Psoas muscle (tissue), 8 donors: ENCODE data around the gene DESI2. TPM values are rescaled to one million over a fixed set of nuclear protein-coding genes. Genes with fewer than 3 reads are reported as not detected.
A peak's percentile ranks its signal among the peaks of the same experiment; 100 is the strongest.

Experiments
- ATAC-seq, 4 donors: fragments of 200-7000 bp; cut with Tn5 transposase; one replicate each; pipeline ENCODE4 v1.9.1; 2020; ENCODE audit warnings: moderate library complexity in 3 of 4, mild to moderate bottlenecking in 2 of 4
- DNase-seq, 2 donors: peaks; one replicate each; pipeline ENCODE4 v3.0.0-alpha.2; 2020
- H3K27ac ChIP-seq: fragments of 200-600 bp; one replicate; pipeline ENCODE4 v1.8.0; 2022
- H3K27me3 ChIP-seq, 3 donors: fragments of 200-600 bp in 1 of 3; one replicate each; pipeline versions ENCODE4 v1.6.1 to v1.8.0; 2013 to 2022; ENCODE audit warnings: low read length in 2 of 3, mild to moderate bottlenecking in 2 of 3, moderate library complexity in 1 of 3; ENCODE audit not compliant: insufficient read depth in 3 of 3
- H3K36me3 ChIP-seq, 2 donors: fragments of 200-600 bp in 1 of 2; one replicate each; pipeline versions ENCODE4 v1.6.1 to v1.8.0; 2013 to 2022; ENCODE audit warnings: low read depth in 1 of 2, mild to moderate bottlenecking in 1 of 2, moderate library complexity in 1 of 2; ENCODE audit not compliant: insufficient read depth in 1 of 2
- H3K4me1 ChIP-seq: fragments of 200-600 bp; one replicate; pipeline ENCODE4 v1.8.0; 2022
- H3K4me3 ChIP-seq: fragments of 200-600 bp; one replicate; pipeline ENCODE4 v1.8.0; 2022; ENCODE audit warnings: mild to moderate bottlenecking
- H3K9me3 ChIP-seq: fragments of 200-600 bp; one replicate; pipeline ENCODE4 v1.8.0; 2022
- CTCF ChIP-seq: fragments of 200-600 bp; IDR thresholded peaks from one replicate; pipeline ENCODE4 v1.8.0; 2022; ENCODE audit warnings: antibody characterized with exemption
- WGBS, 3 donors: extraction: QIAGEN DNeasy Blood & Tissue Kit; methylation state at CpG; one replicate each; pipeline versions ENCODE4 v1.1.6 to v1.1.7; 2013; 5-methylcytosine and 5-hydroxymethylcytosine counted together
- intact Hi-C, 2 donors: fragments of 100-400 bp; cut with DNase I; formaldehyde crosslinking; loops; one replicate each; pipeline versions ENCODE4 v1.11.0 to v1.14.2; 2022
- long read RNA-seq, 2 donors: library from polyadenylated mRNA; unstranded; transcript quantifications; one replicate each; pipeline ENCODE4 v2.0.0, GENCODE V29; 2021
- polyA plus RNA-seq, 3 donors: library from polyadenylated mRNA; stranded (reverse); fragments of 200-250 nt; gene quantifications; one replicate each; pipeline ENCODE4 v1.2.3, GENCODE V29; 2013
- total RNA-seq, 4 donors: library from RNA; stranded (reverse); fragmentation: NEBNext Ultra II Directional in 2 of 4; extraction: Animal tissue kit (Norgen Biotek cat#: 25700) in 2 of 4; gene quantifications; one replicate each; pipeline versions ENCODE4 v1.2.1 to v1.2.4, GENCODE V29; 2021 to 2023
- donor health status: healthy with polysubstance abuse.
- donor health status: DM: no; HTN: no; CAD: no; lungs with moderate emphysema.
- donor health status: Bipolar disorder and iron deficiency.
- donor health status: healthy.
- donor health status: DM: yes; HTN: yes; CAD: no.
- donor health status: DM: no; HTN: no; CAD: no.
- donor health status: DM: no; HTN: no; CAD: no.
- donor health status: DM: yes; HTN: yes; CAD: no.

Gene DESI2
- total RNA-seq (10 to 100 TPM; 18.3 to 20.1 (median 19.6) TPM), polyA plus RNA-seq (10 to 100 TPM; 10.9 to 43.3 (median 14.5) TPM)
- long read RNA-seq, donor 1, full-length matches to known transcripts, result 16 of 27 reads
- long read RNA-seq, donor 1, partial matches to known transcripts, result 3 of 27 reads
- long read RNA-seq, donor 1, other reads (novel, unspliced or antisense), result 8 of 27 reads
- long read RNA-seq, donor 2, full-length matches to known transcripts, result 24 of 58 reads
- long read RNA-seq, donor 2, partial matches to known transcripts, result 15 of 58 reads
- long read RNA-seq, donor 2, other reads (novel, unspliced or antisense), result 19 of 58 reads

GRCh38 chr1:244652623-244653438, at the start of gene DESI2:
TSS of gene DESI2 (plus strand) at chr1:244653126. CDS start at chr1:244653314, 188 bp downstream.
- DNase-seq, result peak; percentile 99
- TF ChIP-seq CTCF, result peak; percentile 53
- intact Hi-C loops, result loop anchor here (5.0 to 10.0 kb wide), 5 partner anchors 51 to 312 kb away; partner anchors contain the start of genes ADSS2 (in 1 of the 2) and CATSPERE (in 1 of the 2)
- peak; percentile 94 to 97 (median 96) for ATAC-seq
- H3K4me3 ChIP-seq, result peak within 1 kb of the TSS; percentile 98
- H3K27me3 ChIP-seq, result no peaks in the 10 kb centered on the region
- no peaks in the 10 kb centered on the region for H3K36me3 ChIP-seq
- peak within 1 kb of the TSS; percentile 99 for H3K27ac ChIP-seq
- H3K9me3 ChIP-seq, result no peaks in the 10 kb centered on the region
- WGBS, 3 donors, result 0 to 1% (median 0%) methylated on average over 40 to 81 of the region's 81 CpGs
- H3K4me1 ChIP-seq, result peaks cover 34% of the 10 kb centered on the region

GRCh38 chr1:244603498-244603897, 49.4 kb upstream of the DESI2 start:
- no peak overlapping the region for H3K27ac ChIP-seq
- no peaks in the 10 kb centered on the region for H3K9me3 ChIP-seq
- TF ChIP-seq CTCF, result peak; percentile 91
- intact Hi-C loops, result loop anchor here (2.0 to 10.0 kb wide), 3 partner anchors 49 to 441 kb away; partner anchors contain the start of gene DESI2 (in 1 of the 2)
- no peaks in the 10 kb centered on the region for H3K4me1 ChIP-seq
- DNase-seq, result no peak
- no peaks in the 10 kb centered on the region for H3K27me3 ChIP-seq
- H3K4me3 ChIP-seq, result no peak overlapping the region
- peak in 3 of 4 donors; percentile 30 to 51 (median 41) for ATAC-seq
- no peaks in the 10 kb centered on the region for H3K36me3 ChIP-seq

GRCh38 chr1:244605835-244606370, 47.0 kb upstream of the DESI2 start:
- Histone ChIP-seq H3K36me3 (no peaks in the 10 kb centered on the region), H3K4me3 (no peak overlapping the region), H3K4me1 (no peaks in the 10 kb centered on the region), H3K27me3 (no peaks in the 10 kb centered on the region), H3K27ac (no peak overlapping the region), H3K9me3 (no peaks in the 10 kb centered on the region)
- no peak for ATAC-seq
- DNase-seq, result no peak
- 77 to 86% (median 83%) methylated on average over 6 of the region's 6 CpGs for WGBS, 3 donors
- no peak for TF ChIP-seq CTCF
- intact Hi-C loops, result loop anchor here (5.0 to 10.0 kb wide), 2 partner anchors 439 to 441 kb away; no protein-coding TSS in a partner anchor

- no peaks in the 10 kb centered on the region for H3K4me1 ChIP-seq
- no peaks in the 10 kb centered on the region for H3K27me3 ChIP-seq
- no peaks in the 10 kb centered on the region for H3K9me3 ChIP-seq
- WGBS, 3 donors, result 54 to 70% (median 67%) methylated on average over 9 of the region's 9 CpGs
- ATAC-seq, result no peak
- H3K4me3 ChIP-seq, result no peak overlapping the region
- H3K27ac ChIP-seq, result no peak overlapping the region
- no peak for TF ChIP-seq CTCF
- intact Hi-C loops, result no loop called here
- H3K36me3 ChIP-seq, result no peaks in the 10 kb centered on the region
- no peak for DNase-seq
Measured at GRCh38 chr1:244614113-244614836, 38.7 kb upstream of the DESI2 start.
